ENCODE measurements around the gene SAFB2.

- TF ChIP-seq CTCF (IDR thresholded peaks at IDR 0.05) (no peak), POLR2A (IDR thresholded peaks at IDR 0.05) (no peak), EP300 (IDR thresholded peaks at IDR 0.05; ENCODE audit: low read depth) (no peak)
These were observed 42.9 kb downstream of the SAFB2 start for GRCh38 chr19:5579697-5580096.
